A549 (cell line): ENCODE measurements around the gene HNRNPM.

Experiments
- BHLHE40 ChIP-seq: IDR thresholded peaks from 2 replicates; pipeline ENCODE4 v1.6.1; 2012; ENCODE audit warnings: low read depth, low read length, inconsistent platforms
- CEBPB ChIP-seq, 2 experiments: fragments of >200 bp in 1 of 2; sonication (Bioruptor Twin) in 1 of 2; formaldehyde crosslinking in 1 of 2; IDR thresholded peaks; 2 replicates each; pipeline ENCODE4 v1.6.1; 2012 to 2016
- CHD2 ChIP-seq: fragments of 150-350 bp; IDR thresholded peaks from 2 replicates; pipeline ENCODE4 v1.6.1; 2014; ENCODE audit warnings: low read length; ENCODE audit not compliant: partially characterized antibody
- CTCF ChIP-seq: fragments of >200 bp; sonication (Bioruptor Twin); formaldehyde crosslinking; IDR thresholded peaks from 3 replicates; pipeline ENCODE4 v1.5.1; 2016
- EP300 ChIP-seq, 2 experiments: fragments of >200 bp; sonication (Bioruptor Twin); formaldehyde crosslinking; IDR thresholded peaks; 2 replicates in 1 of 2; 3 replicates in 1 of 2; pipeline ENCODE4 v1.6.1; 2016 to 2017
- GATA3 ChIP-seq: IDR thresholded peaks from 2 replicates; pipeline ENCODE4 v1.6.1; 2012; ENCODE audit warnings: borderline replicate concordance
- HDAC2 ChIP-seq: fragments of 200-600 bp; sonication (generic); IDR thresholded peaks from 2 replicates; pipeline ENCODE4 v1.6.1; 2016
- JUN ChIP-seq, 2 experiments: fragments of >200 bp; sonication (Bioruptor Twin); formaldehyde crosslinking; IDR thresholded peaks; 2 replicates in 1 of 2; 3 replicates in 1 of 2; pipeline ENCODE4 v1.6.1; 2016 to 2017
- JUNB ChIP-seq: fragments of >200 bp; sonication (Bioruptor Twin); formaldehyde crosslinking; IDR thresholded peaks from 2 replicates; pipeline ENCODE4 v1.6.1; 2016
- MYC ChIP-seq: IDR thresholded peaks from 2 replicates; pipeline ENCODE4 v1.6.1; 2012; ENCODE audit warnings: mild to moderate bottlenecking, inconsistent platforms, low read length, improper control_type of control experiment, borderline replicate concordance
- NR3C1 ChIP-seq: fragments of >200 bp; sonication (Bioruptor Twin); formaldehyde crosslinking; IDR thresholded peaks from 3 replicates; pipeline ENCODE4 v1.6.1; 2017
- POLR2A ChIP-seq: IDR thresholded peaks from 2 replicates; pipeline ENCODE4 v1.6.1; 2012; ENCODE audit warnings: mild to moderate bottlenecking, low read length
- RAD21 ChIP-seq, 2 experiments: fragments of >200 bp in 1 of 2; sonication (Bioruptor Twin) in 1 of 2; formaldehyde crosslinking in 1 of 2; IDR thresholded peaks in 1 of 2; conservative IDR thresholded peaks in 1 of 2; 2 replicates in 1 of 2; 3 replicates in 1 of 2; pipeline ENCODE4 v1.6.1; 2012 to 2018; ENCODE audit warnings: inconsistent platforms in 1 of 2

DNA sequence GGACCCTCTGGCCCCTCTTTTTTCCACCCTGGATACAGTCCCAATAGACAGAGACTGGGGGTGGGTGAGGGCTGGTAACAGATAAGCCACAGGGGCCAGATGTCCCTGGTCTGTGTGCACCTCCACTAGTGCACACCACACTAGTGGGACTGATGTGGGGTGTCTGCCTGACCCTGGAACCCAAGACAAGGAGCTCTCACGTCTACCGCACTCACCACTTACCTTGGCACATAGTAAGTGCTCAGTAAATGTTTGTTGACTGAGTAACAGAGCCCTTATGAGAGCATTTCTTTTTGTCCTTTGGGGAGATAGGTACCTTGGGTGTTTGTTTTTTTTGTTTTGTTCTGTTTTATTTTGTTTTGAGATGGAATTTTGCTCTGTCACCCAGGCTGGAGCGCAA lies 92.3 kb downstream of the HNRNPM start:
- TF ChIP-seq CTCF, result no peak
- no peak for TF ChIP-seq CEBPB (IDR thresholded peaks at IDR 0.05)
- TF ChIP-seq JUN (IDR thresholded peaks at IDR 0.05), result no peak
- TF ChIP-seq POLR2A, result no peak
- no peak for TF ChIP-seq BHLHE40
- TF ChIP-seq JUNB, result no peak
- TF ChIP-seq NR3C1, result no peak
- no peak for TF ChIP-seq HDAC2
- no peak for TF ChIP-seq MYC
- TF ChIP-seq GATA3, result no peak
- TF ChIP-seq CHD2, result no peak
- no peak for TF ChIP-seq RAD21 (conservative IDR thresholded peaks at IDR 0.05 in 1 of 2, IDR thresholded peaks at IDR 0.05 in 1 of 2)
- TF ChIP-seq EP300 (IDR thresholded peaks at IDR 0.05), result no peak
